DND-41 (cell line): ENCODE results near the gene PEX14.

Source experiments
- EZH2 ChIP-seq: IDR thresholded peaks from 3 replicates; pipeline ENCODE4 v1.6.1; 2012; ENCODE audit warnings: borderline replicate concordance, low read depth, mild to moderate bottlenecking, moderate library complexity, low read length, inconsistent platforms; ENCODE audit not compliant: severe bottlenecking
- TF ChIP-seq, protein P1 (sequence below): IDR thresholded peaks from 2 replicates; pipeline ENCODE4 v1.5.1; 2012; ENCODE audit warnings: borderline replicate concordance, low read length, moderate library complexity, mild to moderate bottlenecking; ENCODE audit not compliant: poor library complexity, severe bottlenecking; ENCODE audit errors: extremely low read depth

DNA sequence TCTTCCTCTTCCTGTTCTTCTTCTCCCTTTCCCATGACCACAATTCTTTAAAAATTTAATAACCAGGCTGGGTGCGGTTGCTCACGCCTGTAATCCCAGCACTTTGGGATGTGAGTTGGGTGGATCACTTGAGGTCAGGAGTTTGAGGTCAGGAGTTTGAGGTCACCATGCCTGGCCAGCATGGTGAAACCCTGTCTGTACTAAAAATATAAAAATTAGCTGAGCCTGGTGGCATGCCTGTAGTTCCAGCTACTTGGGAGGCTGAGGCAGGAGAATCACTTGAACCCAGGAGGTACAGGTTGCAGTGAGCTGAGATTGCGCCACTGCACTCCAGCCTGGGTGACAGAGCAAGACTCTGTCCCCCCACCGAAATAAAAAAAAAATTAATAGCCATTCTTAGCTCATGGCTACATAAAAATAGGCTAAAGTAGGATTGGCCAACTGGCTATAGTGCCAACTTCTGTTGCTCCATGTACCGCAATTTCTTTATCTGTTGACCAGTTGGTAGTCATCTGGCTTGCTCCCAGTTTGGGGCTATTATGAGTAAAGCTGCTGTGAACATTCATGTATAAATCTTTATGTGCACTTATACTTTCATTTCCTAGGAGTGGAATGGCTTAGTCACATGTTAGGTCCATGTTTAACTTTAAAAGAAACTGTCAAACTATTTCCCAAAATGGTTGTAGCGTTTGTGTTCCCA lies 136.3 kb downstream of the PEX14 start:
- TF ChIP-seq, protein P1, sequence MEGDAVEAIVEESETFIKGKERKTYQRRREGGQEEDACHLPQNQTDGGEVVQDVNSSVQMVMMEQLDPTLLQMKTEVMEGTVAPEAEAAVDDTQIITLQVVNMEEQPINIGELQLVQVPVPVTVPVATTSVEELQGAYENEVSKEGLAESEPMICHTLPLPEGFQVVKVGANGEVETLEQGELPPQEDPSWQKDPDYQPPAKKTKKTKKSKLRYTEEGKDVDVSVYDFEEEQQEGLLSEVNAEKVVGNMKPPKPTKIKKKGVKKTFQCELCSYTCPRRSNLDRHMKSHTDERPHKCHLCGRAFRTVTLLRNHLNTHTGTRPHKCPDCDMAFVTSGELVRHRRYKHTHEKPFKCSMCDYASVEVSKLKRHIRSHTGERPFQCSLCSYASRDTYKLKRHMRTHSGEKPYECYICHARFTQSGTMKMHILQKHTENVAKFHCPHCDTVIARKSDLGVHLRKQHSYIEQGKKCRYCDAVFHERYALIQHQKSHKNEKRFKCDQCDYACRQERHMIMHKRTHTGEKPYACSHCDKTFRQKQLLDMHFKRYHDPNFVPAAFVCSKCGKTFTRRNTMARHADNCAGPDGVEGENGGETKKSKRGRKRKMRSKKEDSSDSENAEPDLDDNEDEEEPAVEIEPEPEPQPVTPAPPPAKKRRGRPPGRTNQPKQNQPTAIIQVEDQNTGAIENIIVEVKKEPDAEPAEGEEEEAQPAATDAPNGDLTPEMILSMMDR = no peak
- no peak for TF ChIP-seq EZH2
